Sigmoid colon (tissue), 4 donors: ENCODE data around the gene TMEM120B.

Source experiments
- CTCF ChIP-seq, 4 experiments: fragments of 450-650 bp in 3 of 4; fragments of 200-600 bp in 1 of 4; IDR thresholded peaks; one replicate each; pipeline ENCODE4 v1.5.1; 2016 to 2019; ENCODE audit warnings: antibody characterized with exemption in 4 of 4, mild to moderate bottlenecking in 3 of 4, moderate library complexity in 2 of 4
- EP300 ChIP-seq, 4 donors: sonication (generic); formaldehyde crosslinking; IDR thresholded peaks; one replicate each; pipeline ENCODE4 v1.6.1; 2017; ENCODE audit warnings: antibody characterized with exemption in 4 of 4
- POLR2A ChIP-seq, 2 donors: fragments of 450-650 bp; IDR thresholded peaks; one replicate each; pipeline ENCODE4 v1.6.1; 2016; ENCODE audit warnings: antibody characterized with exemption in 2 of 2, mild to moderate bottlenecking in 2 of 2, moderate library complexity in 2 of 2
- POLR2AphosphoS5 ChIP-seq, 4 donors: sonication (generic); formaldehyde crosslinking; IDR thresholded peaks; one replicate each; pipeline ENCODE4 v1.6.1; 2017; ENCODE audit warnings: antibody characterized with exemption in 4 of 4

- TF ChIP-seq POLR2AphosphoS5 (IDR thresholded peaks at IDR 0.05) (no peak), CTCF (IDR thresholded peaks at IDR 0.05) (no peak), POLR2A (IDR thresholded peaks at IDR 0.05) (no peak), EP300 (IDR thresholded peaks at IDR 0.05) (no peak)
Measured at GRCh38 chr12:121724925-121725324, 12.4 kb downstream of the TMEM120B start.
